ENCODE data around the gene CDX1. TPM values are rescaled to one million over a fixed set of nuclear protein-coding genes. Genes with fewer than 3 reads are reported as not detected.
A peak's percentile ranks its signal among the peaks of the same experiment; 100 is the strongest.

CDX1 gene
- polyA plus RNA-seq, 4 donors, result 205 to 308 (median 228) TPM

DNA sequence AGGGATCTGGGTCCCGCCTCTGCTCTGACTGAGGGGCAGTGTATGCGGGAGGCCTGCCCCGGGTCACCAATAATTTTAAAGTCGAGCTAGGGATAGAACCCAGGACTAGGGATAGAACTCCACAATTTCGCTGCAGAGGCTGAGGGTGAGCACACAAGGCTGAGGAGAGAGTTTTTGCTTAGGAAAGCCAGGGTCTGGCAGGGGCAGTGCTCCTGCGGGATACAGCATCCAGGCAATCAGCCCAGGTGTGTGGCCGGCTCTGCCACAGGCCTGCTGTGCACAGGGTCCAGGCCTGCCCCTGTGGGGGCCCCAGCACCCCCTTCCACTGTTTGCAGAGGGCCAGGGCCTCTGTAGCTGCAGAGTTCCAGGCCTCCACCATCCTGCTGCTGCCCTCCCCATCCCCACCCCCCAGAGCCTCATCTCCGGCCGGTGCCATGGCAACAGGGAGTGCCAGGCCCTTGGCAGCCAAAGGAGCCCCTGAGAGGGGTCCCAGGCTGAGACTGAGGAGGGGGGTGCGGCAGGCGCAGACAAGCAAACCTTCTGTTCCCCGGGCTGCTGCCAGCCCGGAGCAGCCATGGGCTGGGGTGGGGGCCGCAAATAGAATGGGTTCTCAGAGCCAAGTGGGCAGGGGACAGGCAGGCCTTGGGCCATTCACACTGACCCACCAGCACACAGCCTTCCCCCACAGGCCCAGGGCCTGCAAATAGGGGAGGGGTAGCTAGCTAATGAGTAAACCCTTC is 19.5 kb upstream of the CDX1 start:
- DNase-seq, result no peak
- H3K4me1 ChIP-seq (ENCODE audit: control insufficient read depth in 3 of 3, insufficient read depth in 2 of 3, low read depth in 1 of 3, low read length in 2 of 3), result peaks cover 0 to 36% (median 0%) of the 10 kb centered on the region in 3 donors
- H3K4me3 ChIP-seq (ENCODE audit: low read depth in 1 of 3, low read length in 3 of 3), result no peak overlapping the region
- no peak for FAIRE-seq
- peak overlapping the region in 1 of 3 donors; percentile 15 for H3K27ac ChIP-seq (ENCODE audit: low read depth in 1 of 3, low read length in 2 of 3)
- H3K36me3 ChIP-seq (ENCODE audit: control insufficient read depth in 3 of 3, insufficient read depth in 2 of 3, low read depth in 1 of 3, low read length in 3 of 3), result peaks cover 0 to 4% (median 0%) of the 10 kb centered on the region in 3 donors
- no peaks in the 10 kb centered on the region for H3K9me3 ChIP-seq (ENCODE audit: control insufficient read depth in 2 of 2, insufficient read depth in 1 of 2, low read depth in 1 of 2, low read length in 1 of 2)
- 79 to 90% (median 89%) methylated on average over 8 to 14 of the region's 14 CpGs for WGBS, 3 donors
- H3K27me3 ChIP-seq (ENCODE audit: control insufficient read depth in 3 of 3, insufficient read depth in 3 of 3, low read length in 3 of 3), result no peaks in the 10 kb centered on the region

GRCh38 chr5:150147670-150148069 is 18.9 kb upstream of the CDX1 start:
- H3K36me3 ChIP-seq (ENCODE audit: control insufficient read depth in 3 of 3, insufficient read depth in 2 of 3, low read depth in 1 of 3, low read length in 3 of 3), result peaks cover 0 to 4% (median 0%) of the 10 kb centered on the region in 3 donors
- no peak overlapping the region for H3K4me3 ChIP-seq (ENCODE audit: low read depth in 1 of 3, low read length in 3 of 3)
- H3K4me1 ChIP-seq (ENCODE audit: control insufficient read depth in 3 of 3, insufficient read depth in 2 of 3, low read depth in 1 of 3, low read length in 2 of 3), result peaks cover 0 to 31% (median 0%) of the 10 kb centered on the region in 3 donors
- 71 to 92% (median 79%) methylated on average over 7 of the region's 7 CpGs for WGBS, 3 donors
- peak overlapping the region in 1 of 3 donors; percentile 9 for H3K27ac ChIP-seq (ENCODE audit: low read depth in 1 of 3, low read length in 2 of 3)
- no peak for DNase-seq
- FAIRE-seq, result no peak
- H3K9me3 ChIP-seq (ENCODE audit: control insufficient read depth in 2 of 2, insufficient read depth in 1 of 2, low read depth in 1 of 2, low read length in 1 of 2), result no peaks in the 10 kb centered on the region
- no peaks in the 10 kb centered on the region for H3K27me3 ChIP-seq (ENCODE audit: control insufficient read depth in 3 of 3, insufficient read depth in 3 of 3, low read length in 3 of 3)

GRCh38 chr5:150148117-150148927 is 18.3 kb upstream of the CDX1 start:
- WGBS, 3 donors, result 80 to 94% (median 86%) methylated on average over 11 of the region's 11 CpGs
- peaks cover 0 to 4% (median 0%) of the 10 kb centered on the region in 3 donors for H3K36me3 ChIP-seq (ENCODE audit: control insufficient read depth in 3 of 3, insufficient read depth in 2 of 3, low read depth in 1 of 3, low read length in 3 of 3)
- DNase-seq, result no peak
- no peaks in the 10 kb centered on the region for H3K9me3 ChIP-seq (ENCODE audit: control insufficient read depth in 2 of 2, insufficient read depth in 1 of 2, low read depth in 1 of 2, low read length in 1 of 2)
- H3K27ac ChIP-seq (ENCODE audit: low read depth in 1 of 3, low read length in 2 of 3), result peak overlapping the region in 1 of 3 donors; percentile 9
- H3K4me1 ChIP-seq (ENCODE audit: control insufficient read depth in 3 of 3, insufficient read depth in 2 of 3, low read depth in 1 of 3, low read length in 2 of 3), result peaks cover 0 to 26% (median 0%) of the 10 kb centered on the region in 3 donors
- no peak overlapping the region for H3K4me3 ChIP-seq (ENCODE audit: low read depth in 1 of 3, low read length in 3 of 3)
- FAIRE-seq, result no peak
- no peaks in the 10 kb centered on the region for H3K27me3 ChIP-seq (ENCODE audit: control insufficient read depth in 3 of 3, insufficient read depth in 3 of 3, low read length in 3 of 3)

GRCh38 chr5:150149618-150150017 is 17.0 kb upstream of the CDX1 start:
- Histone ChIP-seq H3K36me3 (ENCODE audit: control insufficient read depth in 3 of 3, insufficient read depth in 2 of 3, low read depth in 1 of 3, low read length in 3 of 3) (peaks cover 0 to 4% (median 0%) of the 10 kb centered on the region in 3 donors), H3K4me1 (ENCODE audit: control insufficient read depth in 3 of 3, insufficient read depth in 2 of 3, low read depth in 1 of 3, low read length in 2 of 3) (peaks cover 0 to 16% (median 0%) of the 10 kb centered on the region in 3 donors), H3K9me3 (ENCODE audit: control insufficient read depth in 2 of 2, insufficient read depth in 1 of 2, low read depth in 1 of 2, low read length in 1 of 2) (no peaks in the 10 kb centered on the region), H3K27ac (ENCODE audit: low read depth in 1 of 3, low read length in 2 of 3) (peak overlapping the region in 1 of 3 donors; percentile 5), H3K27me3 (ENCODE audit: control insufficient read depth in 3 of 3, insufficient read depth in 3 of 3, low read length in 3 of 3) (no peaks in the 10 kb centered on the region), H3K4me3 (ENCODE audit: low read depth in 1 of 3, low read length in 3 of 3) (no peak overlapping the region)
- FAIRE-seq, result no peak
- DNase-seq, result no peak

GRCh38 chr5:150152636-150153462 is 13.7 kb upstream of the CDX1 start:
- Histone ChIP-seq H3K27ac (ENCODE audit: low read depth in 1 of 3, low read length in 2 of 3) (peak overlapping the region in 1 of 3 donors; percentile 59), H3K4me3 (ENCODE audit: low read depth in 1 of 3, low read length in 3 of 3) (peak overlapping the region in 1 of 3 donors; percentile 51)
- FAIRE-seq, result no peak

GRCh38 chr5:150153483-150153882 is 13.1 kb upstream of the CDX1 start:
- no peak for DNase-seq
- Histone ChIP-seq H3K27me3 (ENCODE audit: control insufficient read depth in 3 of 3, insufficient read depth in 3 of 3, low read length in 3 of 3) (no peaks in the 10 kb centered on the region), H3K9me3 (ENCODE audit: control insufficient read depth in 2 of 2, insufficient read depth in 1 of 2, low read depth in 1 of 2, low read length in 1 of 2) (no peaks in the 10 kb centered on the region), H3K27ac (ENCODE audit: low read depth in 1 of 3, low read length in 2 of 3) (peak overlapping the region in 1 of 3 donors; percentile 59), H3K36me3 (ENCODE audit: control insufficient read depth in 3 of 3, insufficient read depth in 2 of 3, low read depth in 1 of 3, low read length in 3 of 3) (peaks cover 0 to 4% (median 0%) of the 10 kb centered on the region in 3 donors), H3K4me3 (ENCODE audit: low read depth in 1 of 3, low read length in 3 of 3) (peak overlapping the region in 1 of 3 donors; percentile 51), H3K4me1 (ENCODE audit: control insufficient read depth in 3 of 3, insufficient read depth in 2 of 3, low read depth in 1 of 3, low read length in 2 of 3) (peaks cover 0 to 12% (median 0%) of the 10 kb centered on the region in 3 donors)
- WGBS, 3 donors, result 64 to 90% (median 79%) methylated on average over 2 of the region's 2 CpGs
- FAIRE-seq, result no peak

More at GRCh38 chr5:150152636-150153462, 13.7 kb upstream of the CDX1 start:
- 56 to 77% (median 71%) methylated on average over 12 of the region's 12 CpGs for WGBS, 3 donors
- no peaks in the 10 kb centered on the region for H3K27me3 ChIP-seq (ENCODE audit: control insufficient read depth in 3 of 3, insufficient read depth in 3 of 3, low read length in 3 of 3)
- no peaks in the 10 kb centered on the region for H3K9me3 ChIP-seq (ENCODE audit: control insufficient read depth in 2 of 2, insufficient read depth in 1 of 2, low read depth in 1 of 2, low read length in 1 of 2)
- no peak for DNase-seq
- peaks cover 0 to 4% (median 0%) of the 10 kb centered on the region in 3 donors for H3K36me3 ChIP-seq (ENCODE audit: control insufficient read depth in 3 of 3, insufficient read depth in 2 of 3, low read depth in 1 of 3, low read length in 3 of 3)
- H3K4me1 ChIP-seq (ENCODE audit: control insufficient read depth in 3 of 3, insufficient read depth in 2 of 3, low read depth in 1 of 3, low read length in 2 of 3), result peaks cover 0 to 12% (median 0%) of the 10 kb centered on the region in 3 donors

DNA sequence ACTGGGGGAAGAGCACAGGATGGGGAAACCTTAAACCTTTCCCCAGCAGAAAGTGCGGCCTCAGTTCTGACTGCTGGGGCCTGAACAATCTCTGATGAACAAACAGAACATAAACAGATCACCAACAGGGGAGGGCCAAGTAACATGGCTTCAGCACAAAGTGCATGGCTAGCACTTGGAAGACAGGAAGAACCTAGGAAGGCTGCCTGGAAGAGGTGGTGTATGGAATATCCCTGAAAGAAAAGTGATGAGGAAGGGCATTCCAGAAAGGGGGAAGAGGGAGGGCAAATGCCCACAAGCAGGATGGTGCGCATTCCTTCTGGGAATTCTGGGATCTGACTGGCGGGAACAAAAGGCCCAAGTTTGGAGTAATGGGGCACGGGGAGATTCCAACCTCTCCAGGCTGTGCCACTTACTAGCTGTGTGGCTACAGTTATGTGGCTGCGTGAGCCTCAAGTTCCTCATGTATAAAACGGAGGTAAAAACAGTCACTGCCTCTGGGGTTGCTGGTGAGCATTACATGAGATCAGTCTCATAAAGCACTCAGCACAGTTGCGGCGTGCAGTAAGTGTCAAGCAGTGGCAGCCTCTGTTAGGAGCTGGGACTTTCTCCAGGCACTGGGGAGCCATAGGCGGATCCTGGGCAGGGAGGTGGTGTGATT is 12.5 kb upstream of the CDX1 start:
- Histone ChIP-seq H3K36me3 (ENCODE audit: control insufficient read depth in 3 of 3, insufficient read depth in 2 of 3, low read depth in 1 of 3, low read length in 3 of 3) (peaks cover 0 to 4% (median 0%) of the 10 kb centered on the region in 3 donors), H3K9me3 (ENCODE audit: control insufficient read depth in 2 of 2, insufficient read depth in 1 of 2, low read depth in 1 of 2, low read length in 1 of 2) (no peaks in the 10 kb centered on the region), H3K27ac (ENCODE audit: low read depth in 1 of 3, low read length in 2 of 3) (peak overlapping the region in 2 of 3 donors; percentile 59 to 75), H3K4me3 (ENCODE audit: low read depth in 1 of 3, low read length in 3 of 3) (peak overlapping the region in 1 of 3 donors; percentile 51), H3K27me3 (ENCODE audit: control insufficient read depth in 3 of 3, insufficient read depth in 3 of 3, low read length in 3 of 3) (no peaks in the 10 kb centered on the region), H3K4me1 (ENCODE audit: control insufficient read depth in 3 of 3, insufficient read depth in 2 of 3, low read depth in 1 of 3, low read length in 2 of 3) (peaks cover 0 to 12% (median 0%) of the 10 kb centered on the region in 3 donors)
- DNase-seq (no peak), FAIRE-seq (no peak)
- 63 to 85% (median 83%) methylated on average over 9 of the region's 9 CpGs for WGBS, 3 donors
